G401.6 (cell line): Measurements from ENCODE around the gene KCNJ1.

Source experiments
- FAIRE-seq: peaks from 2 replicates; lab custom pipeline; 2012; peaks lifted over from hg19 to GRCh38; lab: Jason Lieb, UNC

Gene KCNJ1

GRCh38 chr11:128881221-128881620 is 14.1 kb upstream of the KCNJ1 start:
- FAIRE-seq: no peak

DNA sequence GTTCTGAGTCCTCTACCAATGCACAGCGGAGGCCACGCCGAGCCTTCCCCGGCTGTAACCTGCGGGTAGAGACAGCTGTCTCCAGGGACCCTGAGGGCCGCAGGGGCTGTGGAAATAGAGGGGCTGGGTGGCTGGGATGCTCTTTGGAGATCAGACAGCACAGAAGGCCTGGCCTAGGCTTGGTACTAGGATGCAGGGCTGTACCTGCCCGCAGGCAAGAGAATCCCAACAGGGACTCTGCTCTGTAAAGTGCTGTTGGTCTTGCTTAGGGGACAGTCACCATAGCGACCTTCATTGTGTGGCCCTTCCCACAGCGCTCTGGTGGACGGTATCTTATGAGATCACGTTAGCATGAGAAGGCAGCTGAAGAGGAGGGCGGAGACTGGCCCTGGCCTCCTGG is 12.7 kb upstream of the KCNJ1 start:
- no peak for FAIRE-seq

GRCh38 chr11:128878455-128878854 is 11.4 kb upstream of the KCNJ1 start:
- no peak for FAIRE-seq

GRCh38 chr11:128877726-128878125 is 10.6 kb upstream of the KCNJ1 start:
- FAIRE-seq: no peak

GRCh38 chr11:128876133-128876650 is 9.1 kb upstream of the KCNJ1 start:
- no peak for FAIRE-seq

GRCh38 chr11:128874427-128874826 is 7.3 kb upstream of the KCNJ1 start:
- FAIRE-seq: no peak

DNA sequence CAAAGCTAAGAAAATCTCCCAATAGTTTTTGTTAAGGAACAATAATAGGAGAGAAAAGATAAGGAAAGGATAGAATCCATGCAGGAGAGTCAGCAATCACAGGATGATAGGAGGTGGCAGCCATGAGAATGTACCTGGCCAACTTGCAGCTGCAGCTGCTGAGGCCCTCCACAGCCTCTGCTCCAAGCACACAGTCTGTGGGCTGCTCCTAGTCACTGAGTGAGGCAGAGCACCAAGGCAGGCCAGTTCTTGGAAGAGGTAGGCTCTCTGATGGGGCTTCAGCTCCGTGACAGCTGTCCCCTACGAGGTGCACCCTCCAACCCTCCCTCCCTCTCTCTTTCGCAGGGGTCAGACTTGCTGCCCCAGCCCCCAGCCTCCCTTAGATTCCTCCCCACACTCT is 5.5 kb upstream of the KCNJ1 start:
- no peak for FAIRE-seq

DNA sequence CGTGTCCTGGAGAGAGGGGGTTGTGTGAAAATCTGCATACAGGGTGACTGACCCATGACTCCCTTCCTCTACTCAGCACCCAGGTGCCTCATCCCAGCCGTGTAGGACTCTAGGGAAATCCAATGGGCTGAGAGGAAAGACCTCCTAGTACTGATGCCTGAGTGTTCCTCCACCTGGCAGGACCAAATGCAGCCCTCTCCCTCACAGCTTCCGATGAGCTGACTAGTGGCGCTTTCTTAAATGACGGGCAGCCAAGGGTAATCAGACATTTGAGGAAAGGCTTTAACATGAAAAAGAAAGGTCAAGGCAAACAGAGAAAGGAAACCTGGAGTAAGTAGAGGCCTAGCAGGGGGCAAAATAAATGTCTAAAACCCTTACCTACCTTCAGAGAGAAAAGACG is 5.0 kb upstream of the KCNJ1 start:
- FAIRE-seq: no peak

- FAIRE-seq: no peak
Observed at GRCh38 chr11:128871168-128871610, 4.1 kb upstream of the KCNJ1 start.

GRCh38 chr11:128868841-128869671 is 2.0 kb upstream of the KCNJ1 start:
- FAIRE-seq: no peak

- FAIRE-seq: no peak
Observed at GRCh38 chr11:128865490-128865889, 1.6 kb downstream of the KCNJ1 start.

- no peak for FAIRE-seq
Observed at GRCh38 chr11:128862908-128863660, 4.0 kb downstream of the KCNJ1 start.

GRCh38 chr11:128862406-128862805 is 4.7 kb downstream of the KCNJ1 start:
- FAIRE-seq: no peak

GRCh38 chr11:128860571-128861361 is 6.3 kb downstream of the KCNJ1 start:
- FAIRE-seq: no peak

DNA sequence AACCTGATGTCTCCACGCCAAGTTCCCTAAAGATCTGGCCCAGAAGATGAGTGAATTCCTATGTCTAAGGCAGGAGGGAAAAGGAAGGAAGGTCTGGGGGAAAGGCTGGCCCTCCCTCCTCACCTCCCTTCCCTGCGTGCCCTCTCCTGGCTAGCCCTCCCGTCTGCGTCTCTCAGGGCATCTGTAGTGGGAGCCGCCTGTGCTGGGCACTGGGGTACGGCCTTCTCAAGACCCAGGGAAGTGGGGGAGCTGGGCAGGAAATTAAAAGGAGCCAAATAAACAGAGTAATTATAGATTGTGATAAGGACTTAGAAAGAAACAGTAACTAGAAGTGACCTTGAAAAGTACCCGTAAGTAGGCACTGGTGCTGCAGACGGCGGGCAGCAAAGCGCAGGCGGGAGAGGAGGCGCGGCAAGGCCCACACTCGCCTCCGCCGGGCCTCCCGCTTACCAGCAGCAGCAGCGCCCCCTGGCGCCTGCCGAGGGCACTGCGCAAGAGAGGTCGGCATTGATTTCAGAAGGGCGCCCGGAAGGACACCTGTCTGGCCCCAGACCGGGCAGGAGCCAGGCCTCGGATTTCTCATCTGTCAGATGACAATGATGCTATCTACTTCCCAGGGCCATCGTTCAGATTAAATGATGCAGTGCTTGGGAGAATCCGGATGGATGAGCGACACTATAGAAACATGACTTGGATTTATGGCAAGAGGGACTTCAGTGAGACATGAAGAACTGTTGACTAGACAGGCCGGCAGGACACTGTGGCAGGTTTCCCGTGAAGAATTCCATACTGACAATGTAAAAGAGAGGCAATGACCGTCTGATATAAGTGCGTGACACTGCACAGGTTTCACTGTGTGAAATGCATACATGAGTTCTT is 7.3 kb downstream of the KCNJ1 start:
- FAIRE-seq: no peak

GRCh38 chr11:128857341-128857740 is 9.8 kb downstream of the KCNJ1 start:
- FAIRE-seq: no peak

- no peak for FAIRE-seq
Observed at GRCh38 chr11:128856241-128856640, 10.9 kb downstream of the KCNJ1 start.

GRCh38 chr11:128854841-128855240 is 12.3 kb downstream of the KCNJ1 start:
- FAIRE-seq: no peak

GRCh38 chr11:128853559-128853958 is 13.5 kb downstream of the KCNJ1 start:
- FAIRE-seq: no peak

- no peak for FAIRE-seq
Observed at GRCh38 chr11:128852327-128853023, 14.6 kb downstream of the KCNJ1 start.
